ENCODE results near the gene FNDC8. TPM values are rescaled to one million over a fixed set of nuclear protein-coding genes. Genes with fewer than 3 reads are reported as not detected.
A peak's percentile ranks its signal among the peaks of the same experiment; 100 is the strongest.

Gene FNDC8
- not detected in 2 replicates for total RNA-seq (ENCODE audit: low replicate concordance)

GRCh38 chr17:35121315-35121714 lies at the start of gene FNDC8:
Gene FNDC8 (plus strand): TSS chr17:35121615. CDS start chr17:35121694, 79 bp downstream.
- H3K4me3 ChIP-seq (ENCODE audit: low read depth, low read length) = no peak within 1 kb of the TSS
- no peak for TF ChIP-seq CTCF (IDR thresholded peaks at IDR 0.05; ENCODE audit: insufficient read depth, low read length)
- no peak for DNase-seq (ENCODE audit: low read depth)

GRCh38 chr17:35073183-35073790 lies 48.1 kb upstream of the FNDC8 start:
- H3K4me3 ChIP-seq (ENCODE audit: low read depth, low read length) = no peak overlapping the region
- no peak for DNase-seq (ENCODE audit: low read depth)
- TF ChIP-seq CTCF (IDR thresholded peaks at IDR 0.05; ENCODE audit: insufficient read depth, low read length) = no peak

- no peak for TF ChIP-seq CTCF (IDR thresholded peaks at IDR 0.05; ENCODE audit: insufficient read depth, low read length)
- DNase-seq (ENCODE audit: low read depth) = no peak
- H3K4me3 ChIP-seq (ENCODE audit: low read depth, low read length) = no peak overlapping the region
These were observed 47.3 kb upstream of the FNDC8 start for GRCh38 chr17:35073991-35074627.

- no peak overlapping the region for H3K4me3 ChIP-seq (ENCODE audit: low read depth, low read length)
- no peak for DNase-seq (ENCODE audit: low read depth)
- TF ChIP-seq CTCF (IDR thresholded peaks at IDR 0.05; ENCODE audit: insufficient read depth, low read length) = no peak
These were observed 46.4 kb upstream of the FNDC8 start for GRCh38 chr17:35074711-35075707.

- TF ChIP-seq CTCF (IDR thresholded peaks at IDR 0.05; ENCODE audit: insufficient read depth, low read length) = no peak
- no peak overlapping the region for H3K4me3 ChIP-seq (ENCODE audit: low read depth, low read length)
- DNase-seq (ENCODE audit: low read depth) = no peak
These were observed 44.5 kb upstream of the FNDC8 start for GRCh38 chr17:35076874-35077273.

GRCh38 chr17:35079547-35080423 lies 41.6 kb upstream of the FNDC8 start:
- H3K4me3 ChIP-seq (ENCODE audit: low read depth, low read length) = no peak overlapping the region
- DNase-seq (ENCODE audit: low read depth) = peak; percentile 50
- no peak for TF ChIP-seq CTCF (IDR thresholded peaks at IDR 0.05; ENCODE audit: insufficient read depth, low read length)

Measured in fibroblast of the aortic adventitia (primary cell).